ENCODE data around the gene FUT3. TPM values are rescaled to one million over a fixed set of nuclear protein-coding genes. Genes with fewer than 3 reads are reported as not detected.

The FUT3 gene
- total and polyA plus RNA-seq, 5 experiments from 2014 or later: 0.16 TPM; not detected in 4

DNA sequence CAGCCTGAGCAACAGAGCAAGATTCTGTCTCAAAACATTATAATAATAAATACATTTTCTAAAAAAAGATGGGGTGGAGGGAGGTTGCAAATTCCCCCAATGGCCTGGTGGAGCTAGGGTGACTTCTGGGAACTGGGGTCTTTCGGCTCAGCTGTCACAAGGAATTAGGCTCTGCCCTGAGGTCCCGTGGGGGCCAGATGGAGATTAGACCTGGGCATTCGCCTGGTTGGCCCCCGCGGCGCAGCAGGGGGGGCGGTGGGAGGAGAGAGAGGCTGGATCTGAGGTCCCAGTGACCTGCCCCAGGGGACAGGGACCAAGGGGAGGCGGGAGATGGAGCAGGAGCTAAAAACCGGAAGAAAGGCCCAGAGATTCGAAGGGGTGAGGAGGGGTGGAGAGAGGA, 26.5 kb downstream of the FUT3 start:
- no peaks in the 10 kb centered on the region for H3K36me3 Mint-ChIP-seq
- DNase-seq: no peak
- POLR2A ChIA-PET: interaction anchor here (1.2 kb wide), 1 partner anchor 20 kb away, joined by 4 read pairs; no protein-coding TSS in a partner anchor
- H3K9me3 Mint-ChIP-seq: no peaks in the 10 kb centered on the region
- no peak for ATAC-seq
- peaks cover 14 to 22% (median 17%) of the 10 kb centered on the region in 4 donors for H3K4me1 Mint-ChIP-seq
- H3K4me3 Mint-ChIP-seq: no peak overlapping the region
- peaks cover 0 to 3% (median 2%) of the 10 kb centered on the region in 5 donors for H3K27me3 Mint-ChIP-seq
- H3K27ac Mint-ChIP-seq: peak overlapping the region in 2 of 10 donors; percentile 59 to 62

DNA sequence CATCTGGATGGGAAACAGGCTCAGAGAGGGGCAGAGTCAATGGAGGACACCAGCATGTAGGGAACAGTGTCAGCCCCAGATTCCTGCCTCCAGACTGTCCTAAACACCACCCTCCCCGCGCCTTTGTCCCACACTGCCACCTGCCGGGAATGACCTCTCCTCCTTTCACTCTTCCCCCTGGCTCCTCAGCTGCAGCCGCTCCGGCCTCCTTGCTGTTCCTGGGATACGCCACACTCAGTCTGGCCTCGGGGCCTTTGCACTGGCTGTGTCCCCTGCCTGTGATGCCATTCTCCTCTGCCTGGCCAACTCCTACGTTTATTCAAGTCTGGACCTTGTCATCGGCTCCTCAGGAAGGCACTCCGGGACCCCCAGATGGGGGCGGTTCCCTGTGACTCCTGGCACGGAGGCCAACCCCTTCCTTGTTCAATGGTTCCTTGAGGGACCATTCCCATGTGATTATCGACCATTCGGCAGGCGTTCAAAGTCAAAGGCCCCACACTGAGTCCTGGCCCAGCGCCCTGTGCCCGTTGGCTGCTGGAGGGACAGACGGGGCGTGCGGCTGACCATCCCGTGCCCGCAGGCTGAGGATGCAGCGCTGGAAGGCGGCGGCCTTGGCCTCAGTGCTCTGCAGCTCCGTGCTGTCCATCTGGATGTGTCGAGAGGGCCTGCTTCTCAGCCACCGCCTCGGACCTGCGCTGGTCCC, 27.5 kb downstream of the FUT3 start:
- POLR2A ChIA-PET: interaction anchor here (1.2 kb wide), 1 partner anchor 19 kb away, joined by 4 read pairs; no protein-coding TSS in a partner anchor
- DNase-seq (no peak), ATAC-seq (no peak)
- Mint-ChIP-seq H3K4me1 (peaks cover 14 to 21% (median 17%) of the 10 kb centered on the region in 4 donors), H3K27ac (peak overlapping the region in 4 of 10 donors; percentile 19 to 71 (median 40)), H3K27me3 (peaks cover 0 to 3% (median 2%) of the 10 kb centered on the region in 5 donors), H3K9me3 (no peaks in the 10 kb centered on the region), H3K4me3 (peak overlapping the region in 1 of 10 donors; percentile 8), H3K36me3 (no peaks in the 10 kb centered on the region)

DNA sequence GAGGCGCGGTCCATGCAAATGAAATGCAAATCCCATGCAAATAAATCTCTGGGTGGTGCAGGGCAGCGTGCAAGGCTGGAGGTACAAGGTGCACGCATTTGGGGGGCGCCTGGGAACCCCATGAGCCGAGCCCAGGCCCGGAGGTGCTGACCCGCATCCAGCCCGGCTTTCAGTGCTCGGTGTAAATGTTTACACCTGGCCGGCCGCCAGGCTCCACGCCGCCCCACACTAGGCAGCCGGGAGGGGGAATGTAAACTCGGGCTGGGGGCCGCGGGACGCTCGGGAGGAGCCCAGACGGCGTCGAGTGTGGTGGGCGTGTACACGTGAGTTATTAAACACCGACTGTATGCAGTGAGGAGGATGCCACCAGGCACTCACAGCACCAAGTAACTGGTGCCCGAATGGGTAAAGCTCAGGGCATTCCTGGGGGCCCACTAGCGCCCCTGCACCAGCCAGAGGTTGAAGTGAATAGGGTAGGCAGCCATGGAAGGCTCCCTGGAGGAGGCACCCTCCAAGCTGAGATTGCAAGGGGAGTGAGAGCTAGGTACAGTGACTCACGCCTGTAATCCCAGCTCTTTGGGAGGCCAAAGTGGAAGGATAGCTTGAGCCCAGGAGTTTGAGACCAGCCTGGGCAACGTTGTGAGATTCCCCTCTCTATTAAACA, 28.9 kb downstream of the FUT3 start:
- Mint-ChIP-seq H3K27ac (no peak overlapping the region), H3K36me3 (no peaks in the 10 kb centered on the region), H3K9me3 (no peaks in the 10 kb centered on the region), H3K27me3 (peaks cover 0 to 9% (median 4%) of the 10 kb centered on the region in 5 donors), H3K4me1 (peaks cover 6 to 13% (median 11%) of the 10 kb centered on the region in 4 donors), H3K4me3 (no peak overlapping the region)
- no peak for ATAC-seq
- no peak for DNase-seq
- POLR2A ChIA-PET: interaction anchor here (1.5 kb wide), 1 partner anchor 69 kb away, joined by 3 read pairs; no protein-coding TSS in a partner anchor

DNA sequence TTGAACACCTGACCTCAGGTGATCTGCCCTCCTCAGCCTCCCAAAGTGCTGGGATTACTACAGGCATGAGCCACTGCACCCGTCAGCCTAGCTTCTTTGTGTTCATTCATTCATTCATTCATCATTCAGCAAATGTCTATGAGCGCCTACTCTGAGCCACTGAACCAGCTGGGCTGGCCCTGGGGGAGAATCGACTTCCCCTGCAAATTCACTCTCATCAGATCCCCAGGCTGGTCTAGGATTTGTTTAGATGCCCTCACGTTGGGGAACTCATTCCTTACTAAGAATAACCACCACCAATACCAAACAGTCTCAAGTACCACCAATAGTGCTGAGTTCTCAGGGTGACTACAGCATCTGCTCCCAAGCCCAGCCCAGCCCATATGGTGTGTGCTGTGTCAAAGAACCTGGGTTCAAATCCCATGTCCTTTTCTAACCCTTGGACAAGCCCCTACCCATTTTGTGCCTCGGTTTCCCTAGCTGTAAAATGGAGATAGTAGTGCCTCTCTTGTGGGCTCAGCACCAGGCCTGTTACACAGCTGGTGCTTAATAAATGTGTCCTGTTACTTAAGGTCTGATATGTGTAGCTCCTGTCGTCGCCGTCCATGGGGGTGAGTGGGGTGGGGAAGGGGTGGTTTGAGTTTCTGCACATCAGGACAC, 29.6 kb downstream of the FUT3 start:
- no peak overlapping the region for H3K27ac Mint-ChIP-seq
- POLR2A ChIA-PET: interaction anchor here (1.5 kb wide), 1 partner anchor 69 kb away, joined by 3 read pairs; no protein-coding TSS in a partner anchor
- no peak for DNase-seq
- H3K9me3 Mint-ChIP-seq: no peaks in the 10 kb centered on the region
- ATAC-seq: no peak
- H3K4me3 Mint-ChIP-seq: no peak overlapping the region
- H3K27me3 Mint-ChIP-seq: peaks cover 0 to 16% (median 6%) of the 10 kb centered on the region in 5 donors
- H3K4me1 Mint-ChIP-seq: peaks cover 0 to 9% (median 6%) of the 10 kb centered on the region in 4 donors
- H3K36me3 Mint-ChIP-seq: no peaks in the 10 kb centered on the region

DNA sequence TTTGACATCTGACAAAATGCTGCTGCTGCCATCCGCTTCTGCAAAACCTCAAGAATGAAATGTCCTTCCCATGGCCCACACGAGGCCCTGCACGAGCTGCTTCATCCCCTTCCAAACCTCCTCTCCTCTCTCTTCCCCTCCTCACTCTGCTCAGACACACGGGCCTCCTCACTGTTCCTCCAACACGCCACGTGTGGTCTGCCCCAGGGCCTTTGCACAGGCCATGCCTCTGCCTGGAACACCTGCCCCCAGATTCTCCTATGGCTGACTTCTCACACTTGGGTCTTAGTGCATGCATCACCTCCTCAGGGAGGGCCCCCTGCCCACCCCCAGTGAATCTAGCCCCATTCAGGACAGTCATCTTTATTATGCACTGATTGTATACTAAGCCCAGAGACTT, 30.5 kb downstream of the FUT3 start:
- H3K9me3 Mint-ChIP-seq: no peaks in the 10 kb centered on the region
- ATAC-seq: no peak
- POLR2A ChIA-PET: interaction anchor here (0.5 to 0.6 kb wide), 2 partner anchors 49 to 603 kb away, joined by 4 to 5 read pairs; no protein-coding TSS in a partner anchor
- H3K27ac Mint-ChIP-seq: no peak overlapping the region
- H3K27me3 Mint-ChIP-seq: peaks cover 0 to 17% (median 7%) of the 10 kb centered on the region in 5 donors
- DNase-seq: no peak
- peaks cover 0 to 9% (median 0%) of the 10 kb centered on the region in 4 donors for H3K4me1 Mint-ChIP-seq
- H3K4me3 Mint-ChIP-seq: no peak overlapping the region
- H3K36me3 Mint-ChIP-seq: no peaks in the 10 kb centered on the region

DNA sequence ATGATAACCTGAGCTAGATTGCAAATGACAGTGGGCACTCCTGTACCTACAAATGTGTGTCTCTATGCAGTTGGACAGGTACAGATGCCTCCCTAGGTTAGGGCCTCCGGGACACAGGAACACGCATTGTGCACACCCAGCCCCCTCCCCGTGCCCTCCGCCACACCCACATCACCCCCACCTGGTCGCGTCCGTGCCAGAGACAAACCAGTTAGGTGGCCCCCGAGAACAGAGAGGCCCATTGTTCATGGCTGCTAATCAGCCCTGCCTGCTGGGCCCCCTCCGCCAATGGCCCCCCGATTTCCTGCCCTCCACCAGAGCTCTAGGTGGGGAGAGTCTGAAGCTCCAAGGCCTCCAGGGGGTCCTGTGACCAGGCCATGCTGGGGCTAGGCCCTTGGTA, 32.7 kb downstream of the FUT3 start:
- Mint-ChIP-seq H3K9me3 (no peaks in the 10 kb centered on the region), H3K36me3 (no peaks in the 10 kb centered on the region), H3K27ac (no peak overlapping the region), H3K4me1 (peaks cover 0 to 9% (median 0%) of the 10 kb centered on the region in 4 donors), H3K27me3 (peaks cover 0 to 17% (median 7%) of the 10 kb centered on the region in 5 donors), H3K4me3 (no peak overlapping the region)
- ATAC-seq: no peak
- POLR2A ChIA-PET: no interaction called here
- no peak for DNase-seq

DNA sequence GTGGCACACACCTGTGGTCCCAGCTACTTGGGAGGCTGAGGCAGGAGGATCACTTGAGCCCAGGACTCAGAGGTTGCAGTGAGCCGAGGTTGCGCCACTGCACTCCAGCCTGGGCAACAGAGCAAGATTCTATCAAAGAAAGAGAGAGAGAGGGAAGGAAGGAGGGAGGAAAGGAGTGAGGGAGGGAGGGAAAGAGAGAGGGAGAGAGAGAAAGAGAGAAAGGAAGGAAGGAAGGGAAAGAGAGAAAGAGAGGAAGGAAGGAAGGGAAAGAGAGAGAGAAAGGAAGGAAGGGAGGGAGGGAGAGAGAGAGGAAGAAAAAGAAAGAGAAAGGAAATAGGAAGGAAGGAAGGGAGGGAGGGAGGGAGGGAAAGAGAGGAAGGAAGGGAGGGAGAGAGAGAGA, 34.0 kb downstream of the FUT3 start:
- peaks cover 0 to 9% (median 0%) of the 10 kb centered on the region in 4 donors for H3K4me1 Mint-ChIP-seq
- no peaks in the 10 kb centered on the region for H3K9me3 Mint-ChIP-seq
- ATAC-seq (no peak), DNase-seq (no peak)
- POLR2A ChIA-PET: no interaction called here
- H3K36me3 Mint-ChIP-seq: no peaks in the 10 kb centered on the region
- H3K4me3 Mint-ChIP-seq: no peak overlapping the region
- H3K27me3 Mint-ChIP-seq: peaks cover 0 to 17% (median 7%) of the 10 kb centered on the region in 5 donors
- peak overlapping the region in 1 of 10 donors; percentile 42 for H3K27ac Mint-ChIP-seq

- no peak for DNase-seq
- POLR2A ChIA-PET: no interaction called here
- H3K27ac Mint-ChIP-seq: no peak overlapping the region
- peaks cover 0 to 6% (median 0%) of the 10 kb centered on the region in 4 donors for H3K4me1 Mint-ChIP-seq
- no peak for ATAC-seq
- H3K4me3 Mint-ChIP-seq: no peak overlapping the region
- peaks cover 0 to 15% (median 5%) of the 10 kb centered on the region in 5 donors for H3K27me3 Mint-ChIP-seq
- H3K9me3 Mint-ChIP-seq: no peaks in the 10 kb centered on the region
- H3K36me3 Mint-ChIP-seq: no peaks in the 10 kb centered on the region
Observed at GRCh38 chr19:5814852-5815246, 36.4 kb downstream of the FUT3 start.

DNA sequence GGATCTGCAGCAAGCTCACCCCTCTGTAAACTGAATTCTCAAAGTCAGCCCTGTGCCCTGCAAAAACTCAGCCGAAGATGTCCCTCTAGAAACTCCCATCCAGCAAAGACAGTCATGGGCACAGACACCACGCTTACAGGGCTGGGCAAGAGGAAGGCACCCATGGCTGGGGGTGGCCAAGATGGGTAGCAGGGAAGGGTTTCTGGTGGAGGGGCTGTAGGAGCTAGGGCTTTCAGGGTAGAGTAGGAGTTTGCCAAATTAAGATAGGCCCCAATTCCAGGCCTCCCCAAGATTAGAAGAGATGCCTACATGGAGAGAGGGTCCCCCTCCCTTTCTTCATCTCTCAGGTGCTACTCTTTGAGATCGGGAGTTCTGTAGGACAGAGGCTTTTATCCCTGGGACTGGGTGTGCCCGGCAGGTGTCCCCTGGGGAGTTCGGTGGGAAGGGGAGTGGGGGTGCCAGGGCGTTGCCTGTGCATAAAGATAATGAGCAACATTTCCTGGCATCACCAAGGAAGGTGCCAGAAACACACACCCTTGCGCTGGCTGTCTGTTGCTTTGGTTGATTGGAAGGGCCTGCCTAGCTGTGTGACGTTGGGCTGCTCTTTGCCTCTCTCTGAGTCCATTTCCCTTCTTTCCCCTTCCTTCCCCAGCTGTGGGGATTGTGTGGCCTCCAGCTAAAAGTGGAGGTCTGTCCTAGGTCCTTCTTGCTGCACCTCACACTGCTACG, 37.0 kb downstream of the FUT3 start:
- ATAC-seq (no peak), DNase-seq (no peak)
- Mint-ChIP-seq H3K27ac (peak overlapping the region in 1 of 10 donors; percentile 48), H3K9me3 (no peaks in the 10 kb centered on the region), H3K27me3 (peaks cover 0 to 15% (median 5%) of the 10 kb centered on the region in 5 donors), H3K36me3 (no peaks in the 10 kb centered on the region), H3K4me1 (peaks cover 0 to 5% (median 0%) of the 10 kb centered on the region in 4 donors), H3K4me3 (no peak overlapping the region)
- POLR2A ChIA-PET: no interaction called here

DNA sequence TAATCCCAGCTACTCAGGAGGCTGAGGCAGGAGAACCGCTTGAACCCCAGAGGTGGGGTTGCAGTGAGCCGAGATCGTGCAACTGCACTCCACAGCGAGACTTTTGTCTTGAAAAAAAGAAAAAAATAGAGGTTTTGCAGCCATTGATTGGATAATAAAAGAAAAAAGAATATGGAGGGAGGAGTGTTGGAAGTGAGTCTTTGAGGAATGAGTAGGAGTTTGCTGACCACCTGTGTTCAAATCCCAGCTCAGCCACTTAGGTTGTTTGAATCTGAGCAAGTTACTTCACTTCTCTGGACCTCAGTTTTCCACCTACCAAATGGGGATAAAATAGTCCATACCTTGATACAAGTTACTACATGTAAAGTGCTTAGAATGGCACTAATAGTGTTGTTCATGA, 40.1 kb downstream of the FUT3 start:
- no peak overlapping the region for H3K4me3 Mint-ChIP-seq
- DNase-seq (no peak), ATAC-seq (no peak)
- H3K27me3 Mint-ChIP-seq: no peaks in the 10 kb centered on the region
- H3K4me1 Mint-ChIP-seq: no peaks in the 10 kb centered on the region
- no peaks in the 10 kb centered on the region for H3K36me3 Mint-ChIP-seq
- H3K27ac Mint-ChIP-seq: no peak overlapping the region
- POLR2A ChIA-PET: no interaction called here
- no peaks in the 10 kb centered on the region for H3K9me3 Mint-ChIP-seq

DNA sequence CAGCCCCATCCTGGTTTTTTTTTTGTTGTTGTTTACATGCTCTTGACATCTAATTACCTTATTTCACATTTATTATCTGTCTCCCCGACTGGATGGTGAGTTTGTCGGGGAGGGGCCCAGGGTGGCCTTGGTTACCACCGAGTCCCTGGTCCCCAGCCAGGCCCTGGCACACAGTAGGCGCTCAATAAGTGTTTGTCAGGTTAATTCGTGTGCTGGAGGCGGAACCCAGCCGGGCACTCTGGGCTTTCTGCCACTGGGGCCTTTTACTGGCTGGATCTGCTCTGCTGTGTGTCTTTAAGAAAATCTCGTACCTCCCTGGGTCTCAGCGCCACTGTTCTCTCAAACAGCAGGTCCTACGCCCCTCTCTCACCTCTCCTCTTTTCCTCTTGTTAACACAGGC, 41.8 kb downstream of the FUT3 start:
- POLR2A ChIA-PET: interaction anchor here (2.8 kb wide), 1 partner anchor 18 kb away, joined by 10 read pairs; no protein-coding TSS in a partner anchor
- no peak overlapping the region for H3K4me3 Mint-ChIP-seq
- no peak overlapping the region for H3K27ac Mint-ChIP-seq
- DNase-seq (no peak), ATAC-seq (no peak)
- H3K4me1 Mint-ChIP-seq: peaks cover 1 to 4% (median 2%) of the 10 kb centered on the region in 4 donors
- no peaks in the 10 kb centered on the region for H3K27me3 Mint-ChIP-seq
- H3K9me3 Mint-ChIP-seq: no peaks in the 10 kb centered on the region
- no peaks in the 10 kb centered on the region for H3K36me3 Mint-ChIP-seq

DNA sequence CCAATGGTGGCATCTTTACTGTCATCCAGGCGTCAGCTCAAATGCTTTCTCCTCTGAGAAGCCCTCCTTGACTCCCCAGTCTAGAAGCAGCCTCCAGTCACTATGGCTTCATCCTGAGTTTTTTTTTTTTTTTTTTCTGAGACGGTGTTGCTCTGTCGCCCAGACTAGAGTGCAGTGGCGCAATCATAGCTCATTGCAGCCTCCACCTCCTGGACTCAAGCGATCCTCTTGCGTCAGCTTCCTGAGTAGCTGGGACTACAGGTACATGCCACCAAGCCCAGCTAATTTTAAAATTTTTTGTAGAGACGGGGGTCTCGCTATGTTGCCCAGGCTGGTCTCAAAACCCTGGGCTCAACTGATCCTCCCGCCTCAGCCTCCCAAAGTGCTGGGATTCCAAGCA, 42.2 kb downstream of the FUT3 start:
- no peak for ATAC-seq
- Mint-ChIP-seq H3K27me3 (no peaks in the 10 kb centered on the region), H3K27ac (no peak overlapping the region), H3K4me3 (no peak overlapping the region), H3K4me1 (peaks cover 5 to 8% (median 6%) of the 10 kb centered on the region in 4 donors), H3K36me3 (no peaks in the 10 kb centered on the region), H3K9me3 (no peaks in the 10 kb centered on the region)
- POLR2A ChIA-PET: interaction anchor here (2.8 kb wide), 1 partner anchor 19 kb away, joined by 10 read pairs; no protein-coding TSS in a partner anchor
- DNase-seq: no peak

All from naive thymus-derived CD8-positive, alpha-beta T cell (primary cell).